A673 (cell line): ENCODE results near the gene USO1. TPM values are rescaled to one million over a fixed set of nuclear protein-coding genes. Genes with fewer than 3 reads are reported as not detected.
A peak's percentile ranks its signal among the peaks of the same experiment; 100 is the strongest.

Source experiments
- BruUV-seq: library from RNA; stranded (reverse); fragments of 400-500 nt; replicated peaks from 2 replicates; lab custom pipeline; 2021; lab: Mats Ljungman, UMichigan
- CTCF ChIA-PET: fragments of 300-600 bp; sonication (Branson Sonifier 250); formaldehyde crosslinking; loops from one replicate; lab custom pipeline; 2022; ENCODE audit warnings: antibody characterized with exemption; lab: Charles Lee
- POLR2A ChIA-PET: fragments of 300-600 bp; sonication (Branson Sonifier 250); formaldehyde crosslinking; loops from one replicate; lab custom pipeline; 2022; ENCODE audit warnings: antibody characterized with exemption; ENCODE audit not compliant: low non-redundant PET; lab: Charles Lee
- DNase-seq: peaks from one replicate; pipeline ENCODE4 v3.0.0-alpha.2; 2015; ENCODE audit warnings: low spot score
- H3K27ac ChIP-seq: fragments of 200-600 bp; sonication (generic); 2 replicates; pipeline ENCODE4 v1.5.1; 2016; ENCODE audit warnings: mixed run types, low read depth, mild to moderate bottlenecking, mixed read lengths, antibody characterized with exemption, low read length; ENCODE audit not compliant: poor library complexity, severe bottlenecking
- H3K27me3 ChIP-seq: fragments of 200-600 bp; sonication (generic); replicated peaks from 2 replicates; pipeline ENCODE4 v1.6.1; 2017; ENCODE audit warnings: mixed run types, low read depth, mild to moderate bottlenecking, mixed read lengths, antibody characterized with exemption, low read length; ENCODE audit not compliant: insufficient read depth, poor library complexity
- H3K36me3 ChIP-seq: fragments of 200-600 bp; sonication (generic); 2 replicates; pipeline ENCODE4 v1.6.1; 2016; ENCODE audit warnings: mixed run types, mild to moderate bottlenecking, mixed read lengths, antibody characterized with exemption, low read length; ENCODE audit not compliant: insufficient read depth, poor library complexity, severe bottlenecking
- H3K4me1 ChIP-seq: fragments of 200-600 bp; sonication (generic); 2 replicates; pipeline ENCODE4 v1.6.1; 2017; ENCODE audit warnings: mixed run types, mild to moderate bottlenecking, mixed read lengths, antibody characterized with exemption, low read length; ENCODE audit not compliant: insufficient read depth, poor library complexity, severe bottlenecking
- H3K4me3 ChIP-seq: fragments of 200-600 bp; sonication (generic); 2 replicates; pipeline ENCODE4 v1.5.1; 2016; ENCODE audit warnings: low read depth, mixed run types, mild to moderate bottlenecking, mixed read lengths, low read length; ENCODE audit not compliant: poor library complexity, severe bottlenecking
- H3K9me3 ChIP-seq: fragments of 200-600 bp; sonication (generic); 2 replicates; pipeline ENCODE4 v1.6.1; 2016; ENCODE audit warnings: mixed run types, low read depth, mild to moderate bottlenecking, mixed read lengths, antibody characterized with exemption, low read length; ENCODE audit not compliant: poor library complexity, severe bottlenecking
- EZH2 ChIP-seq: fragments of 200-600 bp; sonication (generic); IDR thresholded peaks from 2 replicates; pipeline ENCODE4 v1.6.1; 2017; ENCODE audit warnings: borderline replicate concordance, low read depth, mild to moderate bottlenecking, mixed read lengths, antibody characterized with exemption, low read length; ENCODE audit not compliant: poor library complexity, severe bottlenecking
- intact Hi-C: fragments of 100-400 bp; cut with micrococcal nuclease; formaldehyde crosslinking; loops from one replicate; pipeline ENCODE4 v1.10.0; 2022; ENCODE audit not compliant: unreplicated experiment
- total RNA-seq: library from RNA; stranded (reverse); gene quantifications from 2 replicates; pipeline ENCODE4 v1.2.3, GENCODE V29; 2021
- TF ChIP-seq, protein P1 (sequence below): fragments of 300-800, 200-600 bp; sonication (generic); conservative IDR thresholded peaks from 2 replicates; pipeline ENCODE4 v1.5.1; 2017; ENCODE audit warnings: low read depth, mild to moderate bottlenecking, antibody characterized with exemption, low read length, moderate library complexity, mixed read lengths

USO1 gene
- total RNA-seq, 1 experiment from 2014 or later: 35.6 TPM

DNA sequence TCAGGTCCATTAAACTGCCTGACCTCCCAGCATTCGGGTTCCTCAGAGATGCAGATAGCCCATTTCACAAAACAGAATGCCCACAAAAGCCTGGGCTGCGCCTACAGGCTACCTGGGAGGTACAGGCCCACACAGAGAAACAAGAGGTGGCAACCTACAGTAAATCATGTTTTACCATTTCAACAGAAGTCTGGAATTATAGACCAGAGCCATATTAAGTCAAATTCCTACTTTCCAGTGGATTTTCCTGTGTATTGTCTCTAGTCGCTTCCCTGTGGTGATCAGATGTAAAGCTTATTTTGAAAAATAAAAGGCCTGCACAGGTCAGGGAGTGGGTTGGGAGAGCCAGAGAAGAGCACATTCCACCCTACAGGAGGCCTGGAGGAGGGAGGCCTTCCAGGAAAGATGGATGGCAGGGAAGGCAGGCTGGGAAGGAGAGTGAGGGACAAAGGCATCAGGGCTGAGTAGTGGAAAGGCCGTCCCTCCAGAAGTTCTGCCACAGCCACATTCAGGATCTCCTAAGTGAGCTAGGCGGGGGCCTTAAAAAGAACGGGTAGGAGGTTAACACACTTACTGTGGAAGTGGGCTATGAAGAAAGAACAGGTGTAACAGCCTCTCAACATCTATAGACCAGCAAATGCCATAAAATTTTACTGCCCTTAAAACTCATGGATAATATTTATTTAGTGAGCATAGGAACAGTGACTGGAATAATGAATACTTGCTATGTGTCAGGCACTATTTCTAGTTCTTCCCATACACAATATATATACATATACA is 19.0 kb upstream of the USO1 start:
- intact Hi-C loops: no loop called here
- DNase-seq: no peak
- CTCF ChIA-PET: no interaction called here
- POLR2A ChIA-PET: no interaction called here
- H3K27me3 ChIP-seq: no peaks in the 10 kb centered on the region
- H3K36me3 ChIP-seq: no peaks in the 10 kb centered on the region
- H3K4me3 ChIP-seq: no peak overlapping the region
- no peaks in the 10 kb centered on the region for H3K4me1 ChIP-seq
- no TSS peak for BruUV-seq
- no peaks in the 10 kb centered on the region for H3K9me3 ChIP-seq
- TF ChIP-seq, protein P1, sequence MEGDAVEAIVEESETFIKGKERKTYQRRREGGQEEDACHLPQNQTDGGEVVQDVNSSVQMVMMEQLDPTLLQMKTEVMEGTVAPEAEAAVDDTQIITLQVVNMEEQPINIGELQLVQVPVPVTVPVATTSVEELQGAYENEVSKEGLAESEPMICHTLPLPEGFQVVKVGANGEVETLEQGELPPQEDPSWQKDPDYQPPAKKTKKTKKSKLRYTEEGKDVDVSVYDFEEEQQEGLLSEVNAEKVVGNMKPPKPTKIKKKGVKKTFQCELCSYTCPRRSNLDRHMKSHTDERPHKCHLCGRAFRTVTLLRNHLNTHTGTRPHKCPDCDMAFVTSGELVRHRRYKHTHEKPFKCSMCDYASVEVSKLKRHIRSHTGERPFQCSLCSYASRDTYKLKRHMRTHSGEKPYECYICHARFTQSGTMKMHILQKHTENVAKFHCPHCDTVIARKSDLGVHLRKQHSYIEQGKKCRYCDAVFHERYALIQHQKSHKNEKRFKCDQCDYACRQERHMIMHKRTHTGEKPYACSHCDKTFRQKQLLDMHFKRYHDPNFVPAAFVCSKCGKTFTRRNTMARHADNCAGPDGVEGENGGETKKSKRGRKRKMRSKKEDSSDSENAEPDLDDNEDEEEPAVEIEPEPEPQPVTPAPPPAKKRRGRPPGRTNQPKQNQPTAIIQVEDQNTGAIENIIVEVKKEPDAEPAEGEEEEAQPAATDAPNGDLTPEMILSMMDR: no peak
- no peak for TF ChIP-seq EZH2
- no peak overlapping the region for H3K27ac ChIP-seq

DNA sequence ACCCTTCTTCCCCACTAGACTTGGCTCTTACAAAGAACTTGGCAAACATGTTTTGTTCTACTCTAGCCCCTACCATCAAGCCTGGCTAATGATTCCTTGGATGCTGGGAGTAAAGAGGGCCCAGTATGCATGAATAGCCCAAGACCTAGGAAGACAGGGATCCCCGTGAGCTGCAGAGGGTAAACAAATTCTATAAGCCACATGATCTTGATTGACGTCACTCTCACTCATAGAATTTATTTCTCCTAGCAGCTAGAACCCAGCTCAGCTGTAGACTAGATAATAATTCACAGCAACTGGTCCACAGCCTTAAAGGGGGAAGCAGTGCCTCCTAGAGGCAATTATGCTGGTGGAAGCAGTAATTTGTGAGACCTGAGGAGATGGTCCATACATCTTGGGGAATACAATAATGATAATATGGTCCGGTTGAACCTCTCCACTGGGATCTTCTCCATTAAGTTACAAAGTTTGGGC is 16.1 kb upstream of the USO1 start:
- Histone ChIP-seq H3K4me3 (no peak overlapping the region), H3K9me3 (no peaks in the 10 kb centered on the region), H3K27ac (no peak overlapping the region), H3K36me3 (no peaks in the 10 kb centered on the region), H3K27me3 (no peaks in the 10 kb centered on the region), H3K4me1 (no peaks in the 10 kb centered on the region)
- CTCF ChIA-PET: no interaction called here
- TF ChIP-seq EZH2: no peak
- TF ChIP-seq, protein P1: peak; percentile 39
- intact Hi-C loops: no loop called here
- no peak for DNase-seq
- no TSS peak for BruUV-seq
- POLR2A ChIA-PET: no interaction called here

DNA sequence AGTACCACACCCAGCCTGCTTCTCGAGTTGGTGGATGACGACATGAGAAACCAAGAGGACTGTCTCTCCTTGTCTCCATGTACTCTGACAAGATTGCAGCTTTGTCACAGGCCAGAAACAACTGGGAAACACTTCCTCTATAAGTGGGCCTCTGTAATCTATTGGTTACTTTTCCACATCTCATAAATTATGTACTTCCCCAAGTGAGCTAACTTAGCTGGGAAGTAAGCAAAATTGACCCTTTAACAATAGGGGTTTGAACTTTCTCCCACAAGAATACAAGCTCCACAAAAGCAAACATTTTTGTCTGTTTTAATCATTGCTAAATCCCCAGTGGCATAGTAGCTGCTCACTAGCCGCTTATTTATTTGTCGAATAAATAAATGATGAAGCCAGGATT is 14.1 kb upstream of the USO1 start:
- POLR2A ChIA-PET: no interaction called here
- Histone ChIP-seq H3K27me3 (no peaks in the 10 kb centered on the region), H3K4me1 (peaks cover 8% of the 10 kb centered on the region), H3K9me3 (no peaks in the 10 kb centered on the region), H3K4me3 (no peak overlapping the region), H3K36me3 (no peaks in the 10 kb centered on the region), H3K27ac (no peak overlapping the region)
- no TSS peak for BruUV-seq
- intact Hi-C loops: no loop called here
- no peak for TF ChIP-seq EZH2
- TF ChIP-seq, protein P1: no peak
- no peak for DNase-seq
- CTCF ChIA-PET: interaction anchor here (1.2 kb wide), 1 partner anchor 14 kb away, joined by 3 read pairs; the partner anchor contains the start of gene USO1
